Measurements from ENCODE around the gene MARCO. TPM values are rescaled to one million over a fixed set of nuclear protein-coding genes. Genes with fewer than 3 reads are reported as not detected.
"Not testable (repeated sequence)": the region's sequence is repeated elsewhere in the genome, so short reads cannot be mapped to it uniquely, and the experiment has no call there.

MARCO gene
- total RNA-seq, 4 donors from 2014 or later: 0.91 to 6.7 (median 1.6) TPM

DNA sequence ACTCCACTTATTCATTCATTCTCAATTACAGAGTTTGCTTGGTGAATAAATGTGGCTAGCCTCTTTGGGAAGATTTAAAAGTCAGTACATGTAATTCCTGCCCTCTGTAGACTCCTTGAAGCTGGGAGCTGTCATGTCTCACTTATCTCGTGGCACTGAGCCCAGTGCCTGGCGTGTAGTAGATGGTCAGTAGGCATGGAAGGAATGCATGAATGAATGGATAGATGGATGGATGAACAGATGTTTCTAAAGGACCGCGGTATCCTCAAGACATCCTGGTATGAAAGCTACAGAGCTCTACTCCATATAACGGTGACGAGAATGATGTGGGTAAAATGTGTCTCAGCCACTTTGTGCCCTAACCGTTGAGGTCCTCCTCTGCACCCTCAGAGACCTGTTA is 83.0 kb downstream of the MARCO start:
- intact Hi-C loops (cut with DNase I; ENCODE audit: low total_unique reads): no loop called here
- TF ChIP-seq POLR2A (IDR thresholded peaks at IDR 0.05) (no peak), CTCF (IDR thresholded peaks at IDR 0.05) (no peak)
- no peak overlapping the region for H3K4me3 ChIP-seq (ENCODE audit: low read depth, poor library complexity, severe bottlenecking)
- 77 to 80% methylated on average over 7 of the region's 7 CpGs for WGBS, 2 donors
- DNase-seq (ENCODE audit: low spot score in 2 of 2): no peak

DNA sequence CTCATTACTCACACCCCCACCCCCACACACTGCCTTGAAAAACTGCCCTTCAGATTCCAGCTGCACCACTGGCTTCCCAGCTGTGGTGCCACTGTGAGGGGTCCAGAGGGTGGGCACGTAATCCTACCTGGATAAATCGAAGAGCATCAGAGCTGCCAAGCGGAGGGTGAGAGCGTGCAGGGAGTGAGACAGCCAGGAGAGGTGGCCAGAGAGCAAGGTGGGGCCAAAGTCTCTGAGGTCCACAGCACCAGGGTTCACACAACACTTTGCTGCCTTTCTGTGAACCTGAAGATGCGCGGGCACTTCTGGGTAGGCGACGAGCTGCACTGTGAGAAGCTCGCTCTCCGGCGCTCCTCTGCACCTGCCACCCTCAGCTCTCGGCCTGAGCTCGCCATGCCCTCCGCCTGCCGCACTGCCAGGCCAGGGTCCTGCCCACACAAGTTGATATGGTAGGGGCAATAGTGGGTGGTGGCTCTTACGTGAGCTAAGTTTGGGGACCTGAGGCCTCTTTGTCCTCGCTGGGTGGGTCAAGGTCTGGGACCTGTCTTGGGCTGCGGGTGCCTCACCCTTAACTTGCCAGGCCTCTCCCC is 83.9 kb downstream of the MARCO start:
- intact Hi-C loops (cut with DNase I; ENCODE audit: low total_unique reads): no loop called here
- 87 to 88% methylated on average over 14 to 18 of the region's 18 CpGs for WGBS, 2 donors

GRCh38 chr2:119026890-119027289 is 84.9 kb downstream of the MARCO start:
- 58 to 64% methylated on average over 5 of the region's 5 CpGs for WGBS, 2 donors
- no peak overlapping the region for H3K4me3 ChIP-seq (ENCODE audit: low read depth, poor library complexity, severe bottlenecking)
- DNase-seq (ENCODE audit: low spot score in 2 of 2): no peak
- TF ChIP-seq POLR2A (IDR thresholded peaks at IDR 0.05): no peak
- no peak for TF ChIP-seq CTCF (IDR thresholded peaks at IDR 0.05)
- intact Hi-C loops (cut with DNase I; ENCODE audit: low total_unique reads): no loop called here

More for the DNA sequence above, 83.9 kb downstream of the MARCO start:
- DNase-seq (ENCODE audit: low spot score in 2 of 2): no peak
- no peak for TF ChIP-seq CTCF (IDR thresholded peaks at IDR 0.05)
- TF ChIP-seq POLR2A (IDR thresholded peaks at IDR 0.05): no peak
- no peak overlapping the region for H3K4me3 ChIP-seq (ENCODE audit: low read depth, poor library complexity, severe bottlenecking)

DNA sequence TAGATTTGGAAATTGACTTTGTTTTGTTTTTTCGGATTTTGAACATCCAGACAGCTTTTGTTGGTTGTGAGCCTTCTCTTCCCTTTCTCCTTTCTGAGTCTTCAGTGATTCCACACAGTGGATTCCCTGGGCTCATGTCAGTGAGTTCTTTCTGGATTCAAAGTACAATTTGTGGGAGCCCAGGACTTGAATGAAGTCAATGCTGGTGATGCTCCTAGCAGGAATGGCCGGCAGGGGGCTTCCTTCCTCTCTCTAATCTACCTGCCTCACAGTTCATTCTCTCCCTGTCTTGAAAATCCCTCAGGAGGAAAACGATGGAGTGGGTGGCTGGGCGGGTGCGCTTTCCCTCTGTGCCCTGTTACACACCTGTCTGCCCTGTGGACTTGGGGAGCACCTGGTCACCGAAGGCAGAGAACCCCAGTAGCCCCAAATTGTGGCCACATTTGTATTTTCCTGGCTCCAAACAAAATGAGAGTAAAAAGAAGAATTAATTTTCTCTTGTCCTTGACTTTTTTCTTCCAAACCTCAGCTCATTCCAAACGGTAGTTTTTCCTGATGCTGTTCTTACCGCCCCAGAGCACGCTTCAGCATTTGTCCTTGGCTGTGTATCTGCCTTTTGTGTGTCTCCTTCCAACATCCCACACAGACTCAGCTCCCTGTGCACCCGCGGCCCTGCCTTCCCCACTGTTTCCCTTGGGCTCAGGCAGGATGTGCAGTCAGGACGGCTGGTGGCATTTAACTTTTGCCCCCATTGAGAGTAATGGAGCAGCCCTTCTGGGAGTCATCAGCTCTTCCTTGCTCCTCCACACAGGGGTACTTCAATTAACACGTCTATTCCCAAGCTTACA is 86.6 kb downstream of the MARCO start:
- no peak for DNase-seq (ENCODE audit: low spot score in 2 of 2)
- TF ChIP-seq POLR2A (IDR thresholded peaks at IDR 0.05) (no peak), CTCF (IDR thresholded peaks at IDR 0.05) (no peak)
- WGBS, 2 donors: 57 to 58% methylated on average over 13 of the region's 13 CpGs
- intact Hi-C loops (cut with DNase I; ENCODE audit: low total_unique reads): no loop called here
- H3K4me3 ChIP-seq (ENCODE audit: low read depth, poor library complexity, severe bottlenecking): no peak overlapping the region

DNA sequence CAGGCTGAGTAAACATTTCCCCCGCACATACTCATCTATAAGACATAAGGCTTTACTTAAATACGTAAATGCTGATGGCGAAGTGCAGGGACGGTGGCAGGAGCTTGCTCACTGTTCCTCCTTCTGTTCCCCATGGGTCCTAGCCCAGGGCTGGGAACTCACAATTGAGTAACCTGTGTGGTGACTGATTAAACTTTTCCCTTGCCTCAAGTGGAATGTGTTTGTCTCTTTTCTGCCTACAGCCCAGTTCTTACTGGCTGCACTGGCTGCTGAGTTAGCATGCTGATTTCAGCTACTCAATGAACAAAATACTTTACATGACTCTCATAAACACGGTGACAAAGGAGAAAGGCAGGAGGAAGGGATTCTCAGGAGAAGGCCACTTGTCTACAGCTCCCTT is 87.3 kb downstream of the MARCO start:
- TF ChIP-seq POLR2A (IDR thresholded peaks at IDR 0.05) (no peak), CTCF (IDR thresholded peaks at IDR 0.05) (no peak)
- intact Hi-C loops (cut with DNase I; ENCODE audit: low total_unique reads): no loop called here
- no peak for DNase-seq (ENCODE audit: low spot score in 2 of 2)
- WGBS, 2 donors: 63 to 70% methylated on average over 5 of the region's 5 CpGs
- H3K4me3 ChIP-seq (ENCODE audit: low read depth, poor library complexity, severe bottlenecking): no peak overlapping the region

DNA sequence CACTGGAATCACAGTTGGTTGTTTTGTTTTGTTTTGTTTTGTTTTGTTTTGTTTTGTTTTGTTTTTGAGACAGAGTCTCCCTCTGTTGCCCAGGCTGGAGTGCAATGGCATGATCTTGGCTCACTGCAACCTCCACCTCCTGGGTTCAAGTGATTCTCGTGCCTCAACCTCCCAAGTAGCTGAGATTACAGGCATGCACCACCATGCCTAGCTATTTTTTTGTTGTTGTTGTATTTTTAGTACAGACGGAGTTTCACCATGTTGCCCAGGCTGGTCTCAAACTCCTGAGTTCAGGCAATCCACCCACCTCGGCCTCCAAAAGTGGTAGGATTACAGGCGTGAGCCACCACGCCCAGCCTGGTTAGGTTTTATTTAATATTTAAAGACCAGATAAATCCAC is 95.9 kb downstream of the MARCO start:
- intact Hi-C loops (cut with DNase I; ENCODE audit: low total_unique reads); DNase-seq (ENCODE audit: low spot score in 2 of 2); H3K4me3 ChIP-seq (ENCODE audit: low read depth, poor library complexity, severe bottlenecking): not testable (repeated sequence)
- WGBS, 2 donors: 77 to 78% methylated on average over 5 of the region's 5 CpGs

Data from lower leg skin (tissue), 4 donors.